OCI-LY3 (cell line): ENCODE data around the gene QPCT.

ENCODE experiments used
- H2AFZ ChIP-seq: fragments of 200-600, 300-600 bp; shearing (Covaris generic); 2 replicates; pipeline ENCODE4 v1.6.0; 2014; ENCODE audit warnings: antibody characterized with exemption, low read depth, low read length
- H3K27ac ChIP-seq: fragments of 200-600, 300-600 bp; sonication (generic); 2 replicates; pipeline ENCODE4 v1.5.1; 2014; ENCODE audit warnings: mild to moderate bottlenecking, low read length, moderate library complexity, mixed read lengths
- H3K27me3 ChIP-seq: fragments of 200-600, 300-600 bp; sonication (generic); 2 replicates; pipeline ENCODE4 v1.6.1; 2014; ENCODE audit warnings: low read depth, low read length, mixed read lengths
- H3K36me3 ChIP-seq: fragments of 200-600, 300-600 bp; sonication (generic); replicated peaks from 2 replicates; pipeline ENCODE3; 2014; ENCODE audit warnings: low read depth, low read length, mixed read lengths
- H3K4me1 ChIP-seq: fragments of 300-600, 200-600 bp; sonication (generic); 2 replicates; pipeline ENCODE4 v1.6.1; 2014; ENCODE audit warnings: low read length, mixed read lengths
- H3K4me2 ChIP-seq: fragments of 200-600, 300-600 bp; sonication (generic); 2 replicates; pipeline ENCODE4 v1.6.1; 2014; ENCODE audit warnings: low read length, mixed read lengths
- H3K4me3 ChIP-seq: fragments of 300-600, 200-600 bp; sonication (generic); 2 replicates; pipeline ENCODE4 v1.5.1; 2014; ENCODE audit warnings: antibody characterized with exemption, mild to moderate bottlenecking, low read length, moderate library complexity
- H3K79me2 ChIP-seq: fragments of 300-600, 200-600 bp; shearing (Covaris generic); 2 replicates; pipeline ENCODE4 v1.6.1; 2014; ENCODE audit warnings: mild to moderate bottlenecking, low read length, mixed read lengths
- H3K9ac ChIP-seq: fragments of 300-600, 200-600 bp; shearing (Covaris generic); 2 replicates; pipeline ENCODE4 v1.6.0; 2014; ENCODE audit warnings: mild to moderate bottlenecking, low read length, moderate library complexity
- H3K9me3 ChIP-seq: fragments of 200-600, 300-600 bp; shearing (Covaris generic); 2 replicates; pipeline ENCODE4 v1.6.1; 2014; ENCODE audit warnings: low read length, mixed read lengths; ENCODE audit not compliant: insufficient read depth
- H4K20me1 ChIP-seq: fragments of 200-600, 300-600 bp; sonication (generic); 2 replicates; pipeline ENCODE4 v1.6.1; 2016; ENCODE audit warnings: low read length, mixed read lengths; ENCODE audit not compliant: insufficient read depth
- EZH2phosphoT487 ChIP-seq: fragments of 200-600 bp; shearing (Covaris generic); IDR thresholded peaks from 2 replicates; pipeline ENCODE4 v1.6.1; 2018; ENCODE audit warnings: antibody characterized with exemption, mixed run types, low read depth
- TF ChIP-seq, protein P1 (sequence below): fragments of 200-600, 300-600 bp; sonication (generic); IDR thresholded peaks from 2 replicates; pipeline ENCODE4 v1.5.1; 2014; ENCODE audit warnings: antibody characterized with exemption, low read length, low read depth

The QPCT gene

DNA sequence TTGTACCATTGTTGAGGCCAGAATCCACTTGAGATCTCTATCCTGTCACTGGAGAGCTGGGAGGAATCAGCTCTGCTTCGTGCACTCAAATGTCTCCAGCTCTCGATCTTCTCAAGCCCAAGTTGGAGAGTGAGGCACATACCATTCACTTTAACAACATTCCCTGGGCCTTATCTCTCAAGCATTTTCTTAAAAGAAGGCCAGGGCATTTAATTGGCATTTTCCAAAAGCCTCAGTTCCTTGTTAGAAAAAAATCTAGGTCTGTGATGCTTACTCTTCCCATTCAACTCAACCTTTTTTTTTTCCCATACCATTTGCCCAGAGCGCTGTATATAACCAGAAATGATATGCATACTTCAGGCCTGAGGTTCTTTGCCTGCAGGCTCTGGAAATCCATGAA is 10.1 kb downstream of the QPCT start:
- Histone ChIP-seq H3K27me3 (peaks cover 60% of the 10 kb centered on the region), H3K79me2 (no peaks in the 10 kb centered on the region), H4K20me1 (no peaks in the 10 kb centered on the region), H3K4me1 (peaks cover 37% of the 10 kb centered on the region), H3K27ac (no peak overlapping the region), H3K9me3 (no peaks in the 10 kb centered on the region; the same call in 1 of the 2 replicates), H3K36me3 (no peaks in the 10 kb centered on the region), H3K4me3 (no peak overlapping the region), H2AFZ (no peak overlapping the region), H3K4me2 (no peak overlapping the region), H3K9ac (no peak overlapping the region)
- TF ChIP-seq, protein P1, sequence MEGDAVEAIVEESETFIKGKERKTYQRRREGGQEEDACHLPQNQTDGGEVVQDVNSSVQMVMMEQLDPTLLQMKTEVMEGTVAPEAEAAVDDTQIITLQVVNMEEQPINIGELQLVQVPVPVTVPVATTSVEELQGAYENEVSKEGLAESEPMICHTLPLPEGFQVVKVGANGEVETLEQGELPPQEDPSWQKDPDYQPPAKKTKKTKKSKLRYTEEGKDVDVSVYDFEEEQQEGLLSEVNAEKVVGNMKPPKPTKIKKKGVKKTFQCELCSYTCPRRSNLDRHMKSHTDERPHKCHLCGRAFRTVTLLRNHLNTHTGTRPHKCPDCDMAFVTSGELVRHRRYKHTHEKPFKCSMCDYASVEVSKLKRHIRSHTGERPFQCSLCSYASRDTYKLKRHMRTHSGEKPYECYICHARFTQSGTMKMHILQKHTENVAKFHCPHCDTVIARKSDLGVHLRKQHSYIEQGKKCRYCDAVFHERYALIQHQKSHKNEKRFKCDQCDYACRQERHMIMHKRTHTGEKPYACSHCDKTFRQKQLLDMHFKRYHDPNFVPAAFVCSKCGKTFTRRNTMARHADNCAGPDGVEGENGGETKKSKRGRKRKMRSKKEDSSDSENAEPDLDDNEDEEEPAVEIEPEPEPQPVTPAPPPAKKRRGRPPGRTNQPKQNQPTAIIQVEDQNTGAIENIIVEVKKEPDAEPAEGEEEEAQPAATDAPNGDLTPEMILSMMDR = no peak
- TF ChIP-seq EZH2phosphoT487 = no peak

DNA sequence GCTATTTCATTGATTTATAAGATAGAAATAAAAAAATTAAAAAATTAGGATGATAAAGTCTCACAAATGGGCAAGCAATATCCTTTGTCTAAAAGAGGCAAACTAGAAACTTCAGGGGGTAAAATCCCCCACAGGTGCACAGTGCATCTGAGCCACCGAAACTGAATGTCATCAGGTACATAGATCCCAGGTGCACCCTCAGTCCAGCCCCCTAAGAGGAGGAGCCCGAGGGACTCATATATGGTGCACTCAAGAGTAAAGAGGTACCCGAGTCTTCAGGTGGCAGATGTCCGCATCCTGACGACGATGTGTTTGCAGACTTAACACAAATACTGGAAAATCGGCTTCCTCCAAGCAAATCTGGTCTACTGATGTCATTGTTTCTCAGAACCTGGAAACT is 11.3 kb downstream of the QPCT start:
- no peaks in the 10 kb centered on the region for H3K79me2 ChIP-seq
- peak overlapping the region; percentile 60 for H3K4me3 ChIP-seq
- H3K36me3 ChIP-seq = no peaks in the 10 kb centered on the region
- peaks cover 25% of the 10 kb centered on the region for H3K4me1 ChIP-seq
- H3K4me2 ChIP-seq = peak overlapping the region; percentile 67
- H2AFZ ChIP-seq = no peak overlapping the region
- no peak overlapping the region for H3K27ac ChIP-seq
- no peak overlapping the region for H3K9ac ChIP-seq
- no peak for TF ChIP-seq EZH2phosphoT487
- TF ChIP-seq, protein P1 = no peak
- H4K20me1 ChIP-seq = no peaks in the 10 kb centered on the region
- H3K27me3 ChIP-seq = peaks cover 72% of the 10 kb centered on the region
- H3K9me3 ChIP-seq = no peaks in the 10 kb centered on the region; the same call in 1 of the 2 replicates

DNA sequence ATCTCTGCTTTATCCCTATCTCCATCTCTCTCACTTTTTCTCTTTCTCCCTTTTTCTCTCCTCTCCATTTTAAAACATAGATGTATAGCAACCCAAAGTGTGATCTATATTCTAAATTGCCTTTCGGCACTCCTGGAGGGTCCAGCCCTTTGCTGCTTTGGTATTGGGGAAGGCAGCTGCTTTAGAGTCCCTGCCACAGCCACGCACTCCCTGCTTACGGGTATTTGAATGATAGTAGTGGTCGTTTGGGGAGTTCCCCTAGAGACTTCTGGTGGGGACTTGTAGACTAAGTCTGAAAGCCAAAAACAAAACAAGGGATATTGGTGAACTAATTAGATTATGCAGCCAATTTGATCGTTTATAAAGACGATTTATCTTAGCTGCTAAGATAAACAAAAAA is 11.9 kb downstream of the QPCT start:
- H3K79me2 ChIP-seq = no peaks in the 10 kb centered on the region
- no peaks in the 10 kb centered on the region; the same call in 1 of the 2 replicates for H3K9me3 ChIP-seq
- peaks cover 20% of the 10 kb centered on the region for H3K4me1 ChIP-seq
- peak overlapping the region; percentile 66 for H2AFZ ChIP-seq
- H3K4me3 ChIP-seq = peak overlapping the region; percentile 60
- TF ChIP-seq EZH2phosphoT487 = no peak
- TF ChIP-seq, protein P1 = no peak
- H3K9ac ChIP-seq = 0 out of 2 replicates have a peak overlapping the region, but pooled peaks have one; percentile 1
- peaks cover 75% of the 10 kb centered on the region for H3K27me3 ChIP-seq
- H3K4me2 ChIP-seq = peak overlapping the region; percentile 67
- H3K27ac ChIP-seq = no peak overlapping the region
- no peaks in the 10 kb centered on the region for H3K36me3 ChIP-seq
- peaks cover under 1% of the 10 kb centered on the region; the same call in 1 of the 2 replicates for H4K20me1 ChIP-seq

GRCh38 chr2:37357069-37357468 is 12.6 kb downstream of the QPCT start:
- peaks cover 83% of the 10 kb centered on the region for H3K27me3 ChIP-seq
- no peak overlapping the region for H3K27ac ChIP-seq
- no peak overlapping the region for H3K9ac ChIP-seq
- H3K36me3 ChIP-seq = no peaks in the 10 kb centered on the region
- H4K20me1 ChIP-seq = peaks cover 2% of the 10 kb centered on the region; the same call in 1 of the 2 replicates
- H3K9me3 ChIP-seq = no peaks in the 10 kb centered on the region; the same call in 1 of the 2 replicates
- no peaks in the 10 kb centered on the region for H3K79me2 ChIP-seq
- TF ChIP-seq, protein P1 = no peak
- TF ChIP-seq EZH2phosphoT487 = no peak
- H2AFZ ChIP-seq = no peak overlapping the region
- peaks cover 20% of the 10 kb centered on the region for H3K4me1 ChIP-seq
- H3K4me2 ChIP-seq = peak overlapping the region; percentile 67
- H3K4me3 ChIP-seq = 0 out of 2 replicates have a peak overlapping the region, but pooled peaks have one; percentile 60
